CD4-positive, alpha-beta T cell treated with Interleukin-15 for 1 hour (primary cell): ENCODE measurements around the gene CACNA1D.

Experiments used
- DNase-seq: peaks from one replicate; pipeline ENCODE4 v3.0.0-alpha.2; 2020

Gene CACNA1D

DNA sequence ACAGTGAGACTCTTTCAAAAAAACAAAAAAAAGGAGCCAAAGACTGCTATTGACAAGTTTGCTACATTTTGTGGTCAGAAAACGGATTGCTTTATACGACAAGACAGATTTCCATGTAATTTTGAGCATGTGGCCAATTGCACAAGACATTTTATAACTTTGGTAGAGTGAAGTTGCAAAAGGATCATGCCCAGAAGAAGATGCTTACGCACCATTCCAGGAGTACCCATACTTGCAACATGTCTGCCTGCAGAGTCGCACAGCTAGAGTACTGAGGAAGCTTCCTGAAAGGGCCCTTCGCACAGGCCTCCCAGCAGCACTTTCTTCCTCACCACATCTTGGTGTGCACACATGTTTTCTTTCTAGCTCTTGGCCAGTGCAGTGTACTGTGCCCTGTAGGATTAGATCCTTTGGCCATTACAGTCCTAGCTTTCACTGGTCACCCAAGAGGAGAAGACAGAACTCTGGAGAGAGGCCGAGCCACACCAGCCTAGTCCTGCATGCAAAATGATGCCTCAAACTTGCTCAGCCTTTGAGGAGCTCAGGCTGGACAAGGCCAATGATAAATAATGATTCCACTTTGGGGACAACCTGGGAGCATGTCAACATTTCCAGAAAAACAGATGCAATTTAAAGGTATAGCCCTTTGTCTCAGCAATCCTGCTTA is 340.2 kb downstream of the CACNA1D start:
- DNase-seq = no peak

DNA sequence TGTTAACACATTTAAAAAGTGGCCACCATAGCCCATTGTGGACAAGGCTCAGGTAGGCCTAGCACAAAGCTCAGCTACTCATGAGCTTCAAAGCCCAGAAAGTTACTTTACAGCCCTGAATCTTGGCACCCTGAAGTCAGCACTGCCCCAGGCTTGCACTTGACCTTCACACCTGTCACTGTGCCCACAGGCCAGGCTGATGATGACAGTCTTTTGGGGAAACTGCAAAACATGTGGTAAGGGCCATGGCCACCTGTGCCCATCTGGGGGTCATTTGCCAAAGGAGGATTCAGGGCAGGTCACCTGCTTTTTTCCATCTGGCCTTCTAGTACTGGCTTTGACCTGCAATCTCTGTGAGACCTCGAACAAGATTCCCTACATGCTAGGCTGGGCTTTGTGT is 340.8 kb downstream of the CACNA1D start:
- no peak for DNase-seq

DNA sequence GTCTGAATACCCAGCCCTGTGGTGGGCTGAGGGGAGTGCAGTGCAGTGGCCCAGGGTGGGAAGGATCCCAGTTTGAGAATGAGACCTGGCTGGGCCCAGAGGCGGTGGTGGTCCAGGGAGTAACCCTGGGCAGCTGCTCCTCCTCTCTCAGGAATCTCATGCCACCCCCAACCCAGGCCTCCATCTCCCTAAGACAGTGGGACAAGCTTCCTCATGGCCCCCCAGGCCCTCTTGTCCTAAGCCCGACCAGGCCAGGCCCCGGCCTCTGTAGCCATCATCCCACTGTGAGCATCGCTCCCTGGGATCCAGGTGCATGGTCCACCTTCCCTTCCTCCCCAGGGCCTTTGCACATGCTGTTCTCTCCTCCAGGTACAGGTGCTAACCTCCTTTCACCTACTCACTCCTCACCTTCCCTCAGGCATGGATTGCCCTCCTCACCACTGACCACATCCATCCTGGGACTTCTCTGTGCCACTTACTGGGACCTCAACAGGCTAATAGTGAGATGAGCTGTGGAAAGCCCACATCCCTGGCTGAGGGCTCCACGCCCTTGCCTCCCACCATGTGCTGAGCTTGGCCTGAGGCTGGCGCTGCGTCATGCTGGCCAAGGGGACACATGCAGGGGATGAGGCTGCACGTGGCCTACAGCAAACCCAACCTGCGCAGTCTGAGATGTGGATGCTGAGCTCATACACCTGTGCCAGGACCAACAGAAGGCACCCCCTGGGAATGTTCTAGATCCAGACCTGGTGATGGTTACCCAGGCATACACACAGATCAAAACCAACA is 341.9 kb downstream of the CACNA1D start:
- no peak for DNase-seq

DNA sequence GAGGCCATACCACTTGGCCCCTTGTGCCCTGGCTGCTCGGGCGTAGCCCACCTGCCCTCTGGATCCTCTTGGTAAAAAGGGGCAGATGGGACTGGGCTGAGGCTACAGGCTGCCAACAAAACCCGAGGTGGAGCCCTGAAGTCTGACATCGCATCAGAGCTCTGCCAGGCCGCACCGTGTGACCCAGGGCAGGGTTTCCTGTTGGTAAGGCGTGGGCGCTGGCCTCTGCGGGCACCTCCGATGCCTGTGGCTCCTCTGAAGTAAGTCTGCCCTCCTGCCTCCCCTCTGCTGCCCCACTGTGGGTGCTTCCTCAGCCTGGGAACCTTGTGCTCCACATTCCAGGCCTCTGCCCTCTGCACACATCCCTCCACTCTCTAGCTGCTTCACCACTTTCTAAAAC is 342.9 kb downstream of the CACNA1D start:
- DNase-seq = no peak

DNA sequence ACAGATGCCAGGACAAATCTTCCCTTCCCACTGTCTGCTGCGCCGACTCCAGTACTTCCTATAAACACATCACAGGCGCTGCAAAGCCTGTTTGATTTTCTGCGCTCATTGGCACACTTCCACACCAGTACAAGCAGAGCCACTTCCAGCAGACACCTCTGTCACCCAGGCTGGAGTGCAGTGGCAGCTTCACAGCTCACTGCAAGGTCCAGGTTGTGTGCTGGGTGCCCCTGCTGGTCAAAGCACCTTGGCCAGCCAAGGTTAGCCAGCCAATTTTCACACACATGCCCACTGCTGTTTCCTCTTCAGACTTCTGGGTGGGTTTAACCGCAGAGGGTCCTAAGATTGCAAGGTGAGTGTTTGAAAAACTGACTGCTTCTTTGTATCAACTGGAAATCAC is 346.9 kb downstream of the CACNA1D start:
- no peak for DNase-seq

DNA sequence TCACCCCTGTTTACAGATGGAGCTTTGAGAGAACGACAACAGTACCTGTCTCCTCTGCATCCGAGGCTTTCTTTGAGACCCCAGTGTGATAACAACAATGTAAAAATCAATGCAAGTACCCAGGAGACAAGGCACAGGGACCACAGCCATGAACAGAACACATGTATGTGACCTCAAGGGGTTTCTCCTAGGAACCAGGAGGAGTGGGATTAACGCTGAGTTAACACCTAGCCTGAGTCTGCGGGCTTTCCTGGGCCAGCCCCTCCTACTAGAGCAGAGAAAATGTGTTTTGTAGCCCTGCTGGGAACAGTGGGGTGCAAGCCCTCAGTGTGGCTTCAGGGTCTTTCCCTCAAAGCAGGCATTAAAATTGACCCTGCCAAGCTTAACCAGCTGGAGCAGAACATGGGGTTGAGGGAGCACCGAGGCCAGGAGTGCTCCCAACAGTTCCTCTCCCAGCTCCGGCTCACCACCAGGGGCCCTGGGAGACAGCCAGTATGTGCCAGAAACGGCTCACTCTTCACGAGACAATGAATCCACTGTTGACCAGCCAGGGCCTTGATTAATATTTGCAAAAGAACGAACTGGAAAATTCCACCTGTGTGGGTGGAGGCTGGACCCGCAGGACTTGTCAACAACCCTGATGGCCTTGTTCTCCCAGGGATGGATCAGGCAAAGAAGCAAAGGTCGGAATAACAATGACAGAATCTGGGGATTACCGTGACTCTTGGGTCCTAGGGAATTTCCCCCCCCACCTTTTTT is 348.2 kb downstream of the CACNA1D start:
- no peak for DNase-seq

DNA sequence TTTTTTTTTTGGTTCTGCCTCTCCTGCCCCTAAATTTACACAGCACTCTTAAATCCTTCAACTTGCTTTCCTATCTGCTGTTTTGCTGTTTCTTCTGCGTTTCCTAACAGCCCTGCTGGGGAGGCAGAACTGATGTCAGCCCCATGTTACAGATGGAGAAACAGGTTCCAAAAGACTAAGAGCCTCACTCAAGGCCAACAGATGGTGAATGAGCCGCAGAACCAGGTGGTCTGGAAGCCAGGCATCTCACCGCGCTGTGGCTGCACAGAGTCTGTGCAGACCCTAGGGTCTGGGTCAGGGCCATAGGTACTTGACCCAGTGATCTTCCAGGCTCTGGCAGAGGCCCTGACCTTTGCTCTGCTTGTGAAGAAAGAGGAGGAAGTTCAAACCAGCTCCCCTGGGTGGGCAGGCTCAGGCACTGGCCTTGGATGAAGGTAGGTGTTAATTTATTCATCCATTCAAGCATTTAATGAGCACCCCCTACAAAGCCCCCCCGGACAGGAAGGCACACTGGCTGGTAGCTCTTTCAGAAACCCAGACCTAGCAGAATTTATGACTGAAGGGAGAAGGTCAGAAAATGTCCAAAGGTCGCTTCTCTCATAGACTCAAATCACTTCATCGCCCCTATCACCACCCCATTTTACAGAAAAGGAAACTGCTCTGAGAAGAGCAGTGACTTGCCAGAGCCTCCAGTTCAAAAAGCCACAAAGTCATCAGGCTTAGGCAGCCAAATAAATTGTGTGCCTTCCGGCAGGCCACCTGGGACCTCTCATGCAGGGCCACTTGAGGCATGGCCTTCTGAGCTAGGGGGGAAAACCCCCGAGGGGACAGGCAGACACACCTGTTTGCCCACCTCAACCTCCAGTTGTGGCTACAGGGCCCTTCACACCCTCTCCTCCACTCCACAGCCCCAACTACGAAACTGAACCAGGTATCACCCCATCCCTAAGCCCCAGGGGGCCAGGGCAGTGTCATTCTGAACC is 349.1 kb downstream of the CACNA1D start:
- DNase-seq = no peak

DNA sequence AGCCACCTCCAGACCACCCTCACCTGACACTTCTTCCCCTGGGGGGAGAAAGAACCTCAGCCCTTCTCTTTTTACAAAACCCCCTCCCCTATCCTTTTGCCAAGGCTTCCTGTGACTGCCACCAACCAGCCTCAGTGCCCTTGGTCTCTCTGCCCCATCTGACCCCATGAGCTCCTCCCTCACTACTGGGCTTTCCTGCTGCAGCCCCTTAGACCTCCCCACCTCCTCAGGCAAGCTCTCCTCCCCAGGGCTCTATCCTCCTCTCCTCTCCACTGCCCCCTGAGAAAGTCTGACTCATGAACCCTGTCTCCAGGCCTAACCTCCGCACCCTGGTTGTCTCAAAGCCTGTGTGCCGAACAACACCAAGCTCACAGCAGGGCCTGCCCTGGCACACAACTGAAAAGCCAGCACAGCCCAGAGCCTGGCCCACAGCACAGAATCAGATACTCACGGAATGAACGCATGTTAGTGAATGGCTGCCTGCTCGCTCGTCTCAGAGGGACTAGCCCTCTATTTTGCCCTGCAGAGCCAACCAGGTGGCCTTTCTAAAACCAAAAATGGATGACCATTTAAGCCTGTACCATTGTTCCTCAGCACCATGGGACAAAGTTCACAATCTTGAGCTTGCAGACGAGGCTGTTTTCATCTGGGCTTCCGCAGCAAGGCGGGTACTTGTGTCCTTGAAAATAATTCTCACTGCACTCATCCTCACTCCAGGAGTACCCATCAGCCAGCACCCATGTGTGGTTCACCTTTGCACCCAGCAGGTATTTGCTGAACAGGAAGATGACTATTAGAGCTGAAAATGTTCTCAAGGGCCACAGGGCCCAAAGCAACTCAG is 350.1 kb downstream of the CACNA1D start:
- DNase-seq = no peak

DNA sequence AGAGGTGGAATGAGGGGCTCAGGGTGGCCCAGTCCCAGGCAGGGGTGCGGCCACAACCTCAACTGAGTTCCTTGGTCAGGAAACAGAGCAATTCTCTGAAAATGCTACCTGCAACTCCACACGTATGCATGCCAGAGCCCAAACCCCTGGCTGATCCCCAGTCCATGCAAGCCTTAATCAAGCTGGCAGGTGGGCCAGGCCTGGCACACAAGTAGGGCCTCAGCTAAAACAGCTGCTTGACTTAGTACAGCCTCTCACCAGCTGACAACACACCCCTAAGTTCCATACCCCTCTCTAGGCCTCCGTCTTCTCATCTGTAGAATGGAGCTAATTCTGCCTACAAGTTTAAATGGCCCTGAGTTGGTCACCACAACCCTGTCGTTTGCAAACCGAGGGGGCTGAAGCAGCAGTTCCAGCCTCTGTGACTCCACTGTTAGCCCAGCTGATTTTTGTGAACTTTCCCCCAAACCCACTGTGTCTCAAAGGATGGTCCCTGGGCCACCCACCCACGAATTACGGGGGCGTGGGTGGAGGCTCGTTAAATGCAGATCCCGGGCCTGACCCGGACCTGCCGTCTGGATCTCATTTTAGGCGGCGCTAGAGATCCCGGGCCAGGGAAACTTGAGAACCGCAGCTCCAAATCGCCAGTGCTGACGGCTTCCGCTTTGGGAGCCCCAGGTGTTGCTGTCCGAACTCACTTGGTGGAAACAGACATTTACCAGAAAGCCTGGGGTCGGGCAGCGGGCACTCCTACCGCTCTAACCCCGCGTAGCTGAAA is 350.9 kb downstream of the CACNA1D start:
- DNase-seq = no peak

DNA sequence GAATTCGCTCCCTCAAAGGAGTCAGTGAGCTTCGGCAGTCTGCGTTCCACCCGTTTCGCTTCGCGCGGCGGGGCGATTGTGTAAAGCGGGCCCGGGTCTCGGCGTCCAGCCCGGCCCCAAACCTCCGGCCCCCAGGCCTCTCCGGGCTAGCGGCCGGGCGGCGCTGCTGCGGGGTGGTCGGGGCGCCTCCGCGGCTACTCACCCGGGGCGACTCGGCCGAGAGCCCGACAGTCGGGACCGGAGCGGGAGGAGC is 351.4 kb downstream of the CACNA1D start:
- no peak for DNase-seq

DNA sequence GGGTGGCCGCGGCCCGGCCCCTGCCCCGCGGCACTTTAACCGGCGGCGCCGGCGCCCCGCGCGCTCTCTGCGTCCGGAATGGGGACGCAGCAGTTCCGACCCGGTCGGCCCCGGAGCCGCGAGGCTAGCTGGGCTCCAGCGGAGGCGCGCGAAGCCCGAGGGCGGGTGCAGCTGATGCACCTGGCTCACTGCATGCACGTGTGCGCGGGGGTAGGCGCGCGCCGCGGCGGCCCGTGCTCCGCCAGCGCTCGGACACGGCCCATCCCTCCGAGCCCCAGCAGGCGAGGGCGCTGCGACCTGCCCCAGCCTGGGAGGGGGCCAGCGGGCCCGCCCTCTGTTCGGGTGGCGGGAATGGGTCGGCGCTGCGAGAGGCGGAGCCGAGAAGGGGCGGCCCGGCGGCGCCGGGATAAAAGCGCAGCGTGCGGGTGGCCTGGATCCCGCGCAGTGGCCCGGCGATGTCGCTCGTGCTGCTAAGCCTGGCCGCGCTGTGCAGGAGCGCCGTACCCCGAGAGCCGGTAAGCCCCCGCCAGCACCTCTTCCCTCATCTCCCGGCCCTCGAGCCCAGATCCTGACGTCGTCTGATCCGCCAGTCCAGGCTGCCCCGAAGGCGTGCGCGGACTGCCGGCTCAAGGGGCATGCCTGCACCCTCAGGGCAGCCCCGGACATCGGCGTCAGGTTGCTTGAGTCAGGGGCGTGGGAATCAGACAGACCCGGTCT is 351.9 kb downstream of the CACNA1D start, which contains the start of the genes CHDH and IL17RB:
Gene CHDH (minus strand): TSS at position 286 of the 717 bp plus-strand sequence. CDS start 22,411 bp downstream, outside the sequence.
Gene IL17RB (plus strand): TSS at position 435 of the 717 bp plus-strand sequence. CDS start 21 bp downstream, at position 456.
- no peak for DNase-seq

DNA sequence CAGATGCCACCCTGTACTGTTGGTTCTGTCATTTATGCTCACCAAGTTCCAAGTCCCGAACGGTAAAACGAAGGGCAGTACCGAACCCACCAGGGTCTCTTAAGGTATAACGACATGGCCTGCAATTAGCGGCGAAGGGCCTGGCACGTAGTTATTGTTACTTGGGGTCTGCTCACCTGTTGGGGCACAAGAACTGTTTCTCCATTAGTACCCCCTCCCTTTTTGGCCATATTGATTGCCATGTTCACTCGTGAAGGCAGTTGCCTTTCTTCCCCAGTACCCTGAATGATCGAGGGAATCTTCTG is 352.4 kb downstream of the CACNA1D start:
- DNase-seq = no peak

DNA sequence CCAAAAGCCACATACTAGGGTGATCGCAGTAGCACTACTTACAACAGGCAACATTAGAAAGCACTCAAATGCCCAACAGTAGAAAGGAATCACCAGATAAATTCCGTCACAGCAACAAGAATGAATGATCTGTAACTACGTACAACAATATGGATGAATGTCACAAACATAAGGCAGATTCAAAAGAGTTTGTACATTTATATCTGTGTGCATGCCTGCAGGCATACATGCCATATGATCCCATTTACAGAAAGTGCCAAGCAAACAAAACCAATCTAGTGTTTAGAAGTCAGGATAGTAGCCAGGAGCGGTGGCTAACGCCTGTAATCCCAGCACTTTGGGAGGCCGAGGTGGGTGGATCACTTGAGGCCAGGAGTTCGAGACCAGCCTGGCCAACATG is 355.5 kb downstream of the CACNA1D start:
- DNase-seq = no peak

DNA sequence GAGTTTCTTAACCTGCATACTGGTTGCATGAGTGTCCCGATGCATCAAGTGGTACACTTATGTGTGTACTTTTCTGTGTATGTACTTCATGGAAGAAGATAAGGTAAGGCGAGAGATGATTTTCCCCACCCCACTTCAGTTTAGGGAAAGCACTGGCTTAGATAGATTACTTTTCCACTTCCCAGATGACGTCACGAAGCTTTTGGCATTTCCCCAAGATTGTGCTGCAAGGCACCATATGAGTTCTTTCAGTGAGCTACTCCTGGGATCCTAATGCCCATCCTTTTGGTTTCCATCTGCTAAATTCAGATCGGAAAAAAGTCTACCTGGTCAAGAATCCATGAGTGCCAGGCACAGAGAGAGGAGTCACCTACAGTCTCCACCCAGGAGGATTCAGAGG is 356.5 kb downstream of the CACNA1D start:
- DNase-seq = no peak

DNA sequence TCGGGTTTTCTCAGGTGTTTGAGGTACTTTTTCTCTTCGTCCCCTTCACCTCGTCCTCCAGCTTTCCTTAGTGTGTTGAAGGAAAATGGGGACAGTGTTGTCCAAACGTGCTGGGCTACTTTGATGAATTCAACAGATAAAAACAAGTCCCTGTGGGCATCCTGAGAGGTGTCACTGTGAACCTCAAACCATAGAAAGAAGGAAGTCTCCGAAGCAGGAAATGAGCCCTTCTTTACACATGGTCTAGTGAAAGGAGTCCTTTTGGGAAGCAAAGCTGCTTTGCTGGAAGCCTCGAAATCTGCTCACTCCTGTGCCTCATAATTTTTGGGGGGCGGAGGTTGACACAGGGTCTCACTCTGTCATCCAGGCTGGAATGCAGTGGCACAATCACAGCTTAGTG is 362.6 kb downstream of the CACNA1D start:
- DNase-seq = no peak

DNA sequence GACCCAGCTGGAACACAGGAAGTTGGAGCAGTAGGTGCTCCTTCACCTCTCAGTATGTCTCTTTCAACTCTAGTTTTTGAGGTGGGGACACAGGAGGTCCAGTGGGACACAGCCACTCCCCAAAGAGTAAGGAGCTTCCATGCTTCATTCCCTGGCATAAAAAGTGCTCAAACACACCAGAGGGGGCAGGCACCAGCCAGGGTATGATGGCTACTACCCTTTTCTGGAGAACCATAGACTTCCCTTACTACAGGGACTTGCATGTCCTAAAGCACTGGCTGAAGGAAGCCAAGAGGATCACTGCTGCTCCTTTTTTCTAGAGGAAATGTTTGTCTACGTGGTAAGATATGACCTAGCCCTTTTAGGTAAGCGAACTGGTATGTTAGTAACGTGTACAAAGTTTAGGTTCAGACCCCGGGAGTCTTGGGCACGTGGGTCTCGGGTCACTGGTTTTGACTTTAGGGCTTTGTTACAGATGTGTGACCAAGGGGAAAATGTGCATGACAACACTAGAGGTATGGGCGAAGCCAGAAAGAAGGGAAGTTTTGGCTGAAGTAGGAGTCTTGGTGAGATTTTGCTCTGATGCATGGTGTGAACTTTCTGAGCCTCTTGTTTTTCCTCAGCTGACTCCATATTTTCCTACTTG is 363.8 kb downstream of the CACNA1D start:
- DNase-seq = no peak

DNA sequence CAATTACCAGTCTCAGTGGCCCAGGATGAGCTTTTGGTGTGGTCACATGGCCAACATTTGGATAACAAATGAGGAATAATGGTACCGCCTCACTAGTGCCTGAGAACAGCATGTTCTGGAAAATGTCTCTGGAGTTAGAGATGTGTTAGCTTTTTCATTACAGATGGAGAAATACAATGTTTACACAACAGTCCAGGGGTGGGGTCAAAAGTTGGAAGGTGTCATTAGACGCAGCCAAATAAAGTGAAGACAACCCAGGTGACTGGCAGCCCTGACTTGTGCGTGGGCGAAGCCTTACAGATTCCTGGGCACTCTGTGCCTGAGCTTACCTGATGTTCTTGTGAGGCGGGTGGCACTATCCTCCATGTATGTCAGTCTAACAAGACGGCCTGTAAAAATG is 364.8 kb downstream of the CACNA1D start:
- DNase-seq = no peak

DNA sequence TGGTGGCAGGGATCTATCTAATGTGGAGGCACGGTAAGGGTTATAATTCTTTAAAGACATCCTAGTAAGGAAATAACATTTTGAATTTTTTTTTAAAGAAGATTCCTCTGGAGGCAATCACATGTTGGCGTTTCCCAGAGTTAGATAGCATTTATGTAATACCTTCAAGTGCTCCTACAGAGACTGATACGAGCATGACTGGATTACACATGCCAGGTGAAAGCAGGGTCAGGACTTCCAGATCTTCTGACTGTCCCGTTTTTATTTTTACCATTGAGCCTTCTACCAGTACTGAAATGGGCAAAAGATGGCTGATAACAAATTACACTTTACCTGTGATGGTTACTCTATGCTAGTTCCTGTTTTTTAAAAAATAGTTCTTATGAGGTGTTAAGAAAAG is 365.8 kb downstream of the CACNA1D start:
- DNase-seq = no peak

DNA sequence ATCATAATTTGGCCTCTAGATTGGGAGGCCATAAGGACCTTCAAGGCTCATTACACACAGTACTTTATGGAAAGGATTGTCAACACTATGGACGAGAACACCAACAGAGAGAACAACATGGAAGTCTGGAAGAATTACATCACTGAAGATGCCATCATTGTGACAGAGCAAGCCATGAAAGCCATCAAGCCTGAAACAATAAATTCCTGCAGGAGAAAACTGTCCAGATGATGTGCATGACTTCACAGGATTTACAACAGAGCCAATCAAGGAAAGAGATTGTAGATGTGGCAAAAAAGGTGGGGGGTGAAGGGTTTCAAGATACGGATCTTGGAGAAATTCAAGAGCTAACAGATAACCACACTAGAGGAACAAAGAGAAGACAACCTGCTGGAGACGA is 367.8 kb downstream of the CACNA1D start:
- DNase-seq = no peak

DNA sequence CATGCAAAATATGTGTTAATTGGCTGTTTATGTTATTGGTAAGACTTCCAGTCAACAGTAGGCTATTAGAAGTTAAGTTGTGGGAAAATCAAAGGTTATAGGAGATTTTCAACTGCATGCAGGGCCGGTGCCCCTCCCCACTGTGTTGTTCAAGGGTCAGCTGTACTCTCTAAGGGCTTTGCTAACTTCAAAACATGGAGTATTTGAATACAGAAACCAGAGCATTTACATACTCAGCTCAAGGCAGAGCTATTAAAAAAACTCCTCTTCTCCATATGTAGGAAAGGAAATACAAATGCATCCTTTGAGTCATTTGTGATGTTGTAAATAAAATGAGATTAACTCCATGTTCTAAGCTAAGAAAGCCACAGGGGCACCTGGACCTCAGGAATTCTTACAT is 368.7 kb downstream of the CACNA1D start:
- DNase-seq = no peak
